OCI-LY1 (cell line): Measurements from ENCODE around the gene BCHE.

ENCODE experiments used
- H2AFZ ChIP-seq: fragments of 200-600 bp; sonication (generic), shearing (Covaris generic); 2 replicates; pipeline ENCODE4 v1.6.0; 2014; ENCODE audit warnings: antibody characterized with exemption, mild to moderate bottlenecking, low read length
- H3F3A ChIP-seq: fragments of 200-600 bp; sonication (generic), shearing (Covaris generic); 2 replicates; pipeline ENCODE4 v1.6.0; 2014; ENCODE audit warnings: mild to moderate bottlenecking, antibody characterized with exemption, low read length, moderate library complexity; ENCODE audit not compliant: insufficient read depth
- H3K27ac ChIP-seq: fragments of 200-600 bp; sonication (generic); 2 replicates; pipeline ENCODE4 v1.5.1; 2014; ENCODE audit warnings: low read length, mixed run types, mild to moderate bottlenecking, low read depth; ENCODE audit not compliant: poor library complexity, severe bottlenecking
- H3K27me3 ChIP-seq: fragments of 200-600 bp; sonication (generic); 2 replicates; pipeline ENCODE4 v1.6.0; 2014; ENCODE audit warnings: antibody characterized with exemption, mild to moderate bottlenecking, low read length, moderate library complexity; ENCODE audit not compliant: insufficient read depth
- H3K36me3 ChIP-seq: fragments of 200-600 bp; sonication (generic); 2 replicates; pipeline ENCODE4 v1.6.1; 2014; ENCODE audit warnings: mild to moderate bottlenecking, antibody characterized with exemption, low read length, moderate library complexity, mixed read lengths; ENCODE audit not compliant: insufficient read depth
- H3K4me1 ChIP-seq: fragments of 200-600 bp; sonication (generic); 2 replicates; pipeline ENCODE4 v1.5.1; 2014; ENCODE audit warnings: mild to moderate bottlenecking, low read length, moderate library complexity; ENCODE audit not compliant: insufficient read depth, severe bottlenecking
- H3K4me2 ChIP-seq: fragments of 200-600 bp; sonication (generic), shearing (Covaris generic); 2 replicates; pipeline ENCODE4 v1.6.1; 2014; ENCODE audit warnings: low read length
- H3K4me3 ChIP-seq: fragments of 200-600 bp; sonication (generic); 2 replicates; pipeline ENCODE4 v1.5.1; 2014; ENCODE audit warnings: low read length, low read depth, mild to moderate bottlenecking, mixed read lengths; ENCODE audit not compliant: poor library complexity, severe bottlenecking
- H3K79me2 ChIP-seq: fragments of 200-600 bp; shearing (Covaris generic); 2 replicates; pipeline ENCODE4 v1.6.1; 2016; ENCODE audit warnings: mixed run types, low read length, mixed read lengths; ENCODE audit not compliant: insufficient read depth
- H3K9ac ChIP-seq: fragments of 200-600 bp; sonication (generic), shearing (Covaris generic); 2 replicates; pipeline ENCODE4 v1.6.1; 2014; ENCODE audit warnings: mild to moderate bottlenecking, low read length, mixed read lengths
- H3K9me2 ChIP-seq: fragments of 200-600 bp; sonication (generic), shearing (Covaris generic); 2 replicates; pipeline ENCODE4 v1.6.1; 2014; ENCODE audit warnings: low read depth, mild to moderate bottlenecking, low read length, mixed read lengths
- H3K9me3 ChIP-seq: fragments of 200-600 bp; shearing (Covaris generic); 2 replicates; pipeline ENCODE4 v1.6.1; 2014; ENCODE audit warnings: low read length, mixed read lengths
- H4K20me1 ChIP-seq: fragments of 200-600 bp; sonication (generic), shearing (Covaris generic); 2 replicates; pipeline ENCODE4 v1.6.0; 2016; ENCODE audit warnings: mild to moderate bottlenecking, low read length; ENCODE audit not compliant: insufficient read depth
- CTCF ChIP-seq: fragments of 200-600 bp; sonication (generic), shearing (Covaris generic); IDR thresholded peaks from 2 replicates; pipeline ENCODE4 v1.5.1; 2017; ENCODE audit warnings: mild to moderate bottlenecking, antibody characterized with exemption, low read length, moderate library complexity, mixed read lengths
- EZH2 ChIP-seq: fragments of 200-600 bp; sonication (generic), shearing (Covaris generic); IDR thresholded peaks from 2 replicates; pipeline ENCODE4 v1.8.0; 2017; ENCODE audit warnings: borderline replicate concordance, mixed run types, mild to moderate bottlenecking, antibody characterized with exemption, low read length, moderate library complexity, mixed read lengths

Gene BCHE

GRCh38 chr3:165883863-165884478 is 46.7 kb upstream of the BCHE start:
- H3K36me3 ChIP-seq, result no peaks in the 10 kb centered on the region
- no peak overlapping the region for H3K9ac ChIP-seq
- no peaks in the 10 kb centered on the region for H3F3A ChIP-seq
- H3K9me2 ChIP-seq, result no peaks in the 10 kb centered on the region
- no peaks in the 10 kb centered on the region for H3K27me3 ChIP-seq
- no peak overlapping the region for H3K4me2 ChIP-seq
- TF ChIP-seq CTCF (no peak), EZH2 (no peak)
- H3K9me3 ChIP-seq, result no peaks in the 10 kb centered on the region
- H4K20me1 ChIP-seq, result no peaks in the 10 kb centered on the region
- H3K27ac ChIP-seq, result no peak overlapping the region
- no peaks in the 10 kb centered on the region for H3K4me1 ChIP-seq
- 0 out of 2 replicates have a peak overlapping the region, but pooled peaks have one; percentile 83 for H2AFZ ChIP-seq
- no peak overlapping the region for H3K4me3 ChIP-seq
- H3K79me2 ChIP-seq, result no peaks in the 10 kb centered on the region

- no peak overlapping the region for H3K9ac ChIP-seq
- H3K4me3 ChIP-seq, result no peak overlapping the region
- H3K36me3 ChIP-seq, result no peaks in the 10 kb centered on the region
- no peaks in the 10 kb centered on the region for H3F3A ChIP-seq
- TF ChIP-seq CTCF (no peak), EZH2 (no peak)
- H3K79me2 ChIP-seq, result no peaks in the 10 kb centered on the region
- peaks cover 4% of the 10 kb centered on the region; the same call in 1 of the 2 replicates for H3K9me2 ChIP-seq
- no peaks in the 10 kb centered on the region for H4K20me1 ChIP-seq
- no peaks in the 10 kb centered on the region for H3K4me1 ChIP-seq
- H3K9me3 ChIP-seq, result no peaks in the 10 kb centered on the region
- H3K27me3 ChIP-seq, result no peaks in the 10 kb centered on the region
- 0 out of 2 replicates have a peak overlapping the region, but pooled peaks have one; percentile 83 for H2AFZ ChIP-seq
- no peak overlapping the region for H3K4me2 ChIP-seq
- H3K27ac ChIP-seq, result no peak overlapping the region
Observed at GRCh38 chr3:165883117-165883516, 45.9 kb upstream of the BCHE start.

- Histone ChIP-seq H3K9me2 (peaks cover 4% of the 10 kb centered on the region; the same call in 1 of the 2 replicates), H4K20me1 (no peaks in the 10 kb centered on the region), H3K9ac (no peak overlapping the region), H3K4me2 (no peak overlapping the region), H3F3A (no peaks in the 10 kb centered on the region), H3K4me1 (no peaks in the 10 kb centered on the region), H2AFZ (no peak overlapping the region), H3K9me3 (no peaks in the 10 kb centered on the region), H3K79me2 (no peaks in the 10 kb centered on the region), H3K36me3 (no peaks in the 10 kb centered on the region), H3K27ac (no peak overlapping the region), H3K4me3 (no peak overlapping the region), H3K27me3 (no peaks in the 10 kb centered on the region)
- TF ChIP-seq CTCF (no peak), EZH2 (no peak)
Observed at GRCh38 chr3:165875644-165876043, 38.4 kb upstream of the BCHE start.
